ENCODE measurements around the gene FAM174C.
"Not testable (repeated sequence)": the region's sequence is repeated elsewhere in the genome, so short reads cannot be mapped to it uniquely, and the experiment has no call there.

FAM174C gene

GRCh38 chr19:1299801-1300200 lies 24.5 kb downstream of the FAM174C start:
- no peaks in the 10 kb centered on the region for H3K9me3 ChIP-seq (ENCODE audit: insufficient read depth, low read depth, low read length)

GRCh38 chr19:1300744-1301490 lies 25.6 kb downstream of the FAM174C start:
- H3K27ac ChIP-seq (ENCODE audit: low read length), result no peak overlapping the region
- no peaks in the 10 kb centered on the region for H3K27me3 ChIP-seq (ENCODE audit: insufficient read depth, low read length)
- no peaks in the 10 kb centered on the region for H3K36me3 ChIP-seq (ENCODE audit: insufficient read depth, low read depth, low read length)
- H3K9ac ChIP-seq (ENCODE audit: low read depth, low read length), result no peak overlapping the region
- H3K9me3 ChIP-seq (ENCODE audit: insufficient read depth, low read depth, low read length), result no peaks in the 10 kb centered on the region
- H3K4me3 ChIP-seq (ENCODE audit: low read length), result no peak overlapping the region
- no peaks in the 10 kb centered on the region for H3K4me1 ChIP-seq (ENCODE audit: insufficient read depth, low read length)

More at GRCh38 chr19:1299801-1300200, 24.5 kb downstream of the FAM174C start:
- H3K27me3 ChIP-seq (ENCODE audit: insufficient read depth, low read length), result peaks cover 5% of the 10 kb centered on the region
- H3K4me3 ChIP-seq (ENCODE audit: low read length), result no peak overlapping the region
- H3K27ac ChIP-seq (ENCODE audit: low read length), result no peak overlapping the region
- no peaks in the 10 kb centered on the region for H3K4me1 ChIP-seq (ENCODE audit: insufficient read depth, low read length)
- H3K9ac ChIP-seq (ENCODE audit: low read depth, low read length), result no peak overlapping the region
- no peaks in the 10 kb centered on the region for H3K36me3 ChIP-seq (ENCODE audit: insufficient read depth, low read depth, low read length)

GRCh38 chr19:1302533-1303239 lies 27.4 kb downstream of the FAM174C start:
- Histone ChIP-seq H3K27ac (ENCODE audit: low read length) (no peak overlapping the region), H3K9me3 (ENCODE audit: insufficient read depth, low read depth, low read length) (no peaks in the 10 kb centered on the region)

GRCh38 chr19:1304197-1304924 lies 29.0 kb downstream of the FAM174C start:
- H3K4me1 ChIP-seq (ENCODE audit: insufficient read depth, low read length), result no peaks in the 10 kb centered on the region
- no peaks in the 10 kb centered on the region for H3K27me3 ChIP-seq (ENCODE audit: insufficient read depth, low read length)
- no peak overlapping the region for H3K4me3 ChIP-seq (ENCODE audit: low read length)
- no peak overlapping the region for H3K9ac ChIP-seq (ENCODE audit: low read depth, low read length)
- no peaks in the 10 kb centered on the region for H3K9me3 ChIP-seq (ENCODE audit: insufficient read depth, low read depth, low read length)
- H3K36me3 ChIP-seq (ENCODE audit: insufficient read depth, low read depth, low read length), result no peaks in the 10 kb centered on the region
- no peak overlapping the region for H3K27ac ChIP-seq (ENCODE audit: low read length)

More at GRCh38 chr19:1302533-1303239, 27.4 kb downstream of the FAM174C start:
- no peaks in the 10 kb centered on the region for H3K27me3 ChIP-seq (ENCODE audit: insufficient read depth, low read length)
- no peak overlapping the region for H3K9ac ChIP-seq (ENCODE audit: low read depth, low read length)
- H3K36me3 ChIP-seq (ENCODE audit: insufficient read depth, low read depth, low read length), result no peaks in the 10 kb centered on the region
- H3K4me3 ChIP-seq (ENCODE audit: low read length), result no peak overlapping the region
- no peaks in the 10 kb centered on the region for H3K4me1 ChIP-seq (ENCODE audit: insufficient read depth, low read length)

- not testable (repeated sequence) for H3K27me3 ChIP-seq (ENCODE audit: insufficient read depth, low read length); H3K4me1 ChIP-seq (ENCODE audit: insufficient read depth, low read length); H3K9ac ChIP-seq (ENCODE audit: low read depth, low read length); H3K4me3 ChIP-seq (ENCODE audit: low read length); H3K27ac ChIP-seq (ENCODE audit: low read length); H3K9me3 ChIP-seq (ENCODE audit: insufficient read depth, low read depth, low read length); H3K36me3 ChIP-seq (ENCODE audit: insufficient read depth, low read depth, low read length)
Observed at GRCh38 chr19:1305354-1305753, 30.0 kb downstream of the FAM174C start.

- no peak overlapping the region for H3K4me3 ChIP-seq (ENCODE audit: low read length)
- no peaks in the 10 kb centered on the region for H3K9me3 ChIP-seq (ENCODE audit: insufficient read depth, low read depth, low read length)
- no peak overlapping the region for H3K27ac ChIP-seq (ENCODE audit: low read length)
- H3K27me3 ChIP-seq (ENCODE audit: insufficient read depth, low read length), result no peaks in the 10 kb centered on the region
- H3K36me3 ChIP-seq (ENCODE audit: insufficient read depth, low read depth, low read length), result no peaks in the 10 kb centered on the region
- H3K9ac ChIP-seq (ENCODE audit: low read depth, low read length), result no peak overlapping the region
- H3K4me1 ChIP-seq (ENCODE audit: insufficient read depth, low read length), result no peaks in the 10 kb centered on the region
Observed at GRCh38 chr19:1307320-1307719, 32.0 kb downstream of the FAM174C start.

GRCh38 chr19:1307755-1308303 lies 32.5 kb downstream of the FAM174C start:
- no peaks in the 10 kb centered on the region for H3K36me3 ChIP-seq (ENCODE audit: insufficient read depth, low read depth, low read length)
- no peaks in the 10 kb centered on the region for H3K4me1 ChIP-seq (ENCODE audit: insufficient read depth, low read length)
- no peak overlapping the region for H3K9ac ChIP-seq (ENCODE audit: low read depth, low read length)
- H3K27me3 ChIP-seq (ENCODE audit: insufficient read depth, low read length), result no peaks in the 10 kb centered on the region
- no peak overlapping the region for H3K4me3 ChIP-seq (ENCODE audit: low read length)
- no peak overlapping the region for H3K27ac ChIP-seq (ENCODE audit: low read length)
- H3K9me3 ChIP-seq (ENCODE audit: insufficient read depth, low read depth, low read length), result no peaks in the 10 kb centered on the region

GRCh38 chr19:1308718-1309117 lies 33.4 kb downstream of the FAM174C start:
- no peaks in the 10 kb centered on the region for H3K27me3 ChIP-seq (ENCODE audit: insufficient read depth, low read length)

GRCh38 chr19:1309977-1310852 lies 34.9 kb downstream of the FAM174C start:
- peaks cover under 1% of the 10 kb centered on the region; the same call in 1 of the 2 replicates for H3K27me3 ChIP-seq (ENCODE audit: insufficient read depth, low read length)

More at GRCh38 chr19:1308718-1309117, 33.4 kb downstream of the FAM174C start:
- no peaks in the 10 kb centered on the region for H3K9me3 ChIP-seq (ENCODE audit: insufficient read depth, low read depth, low read length)
- no peak overlapping the region for H3K4me3 ChIP-seq (ENCODE audit: low read length)
- no peak overlapping the region for H3K27ac ChIP-seq (ENCODE audit: low read length)
- H3K9ac ChIP-seq (ENCODE audit: low read depth, low read length), result no peak overlapping the region
- H3K4me1 ChIP-seq (ENCODE audit: insufficient read depth, low read length), result no peaks in the 10 kb centered on the region
- H3K36me3 ChIP-seq (ENCODE audit: insufficient read depth, low read depth, low read length), result no peaks in the 10 kb centered on the region

GRCh38 chr19:1310853-1311180 lies 35.5 kb downstream of the FAM174C start:
- Histone ChIP-seq H3K27me3 (ENCODE audit: insufficient read depth, low read length) (peaks cover 5% of the 10 kb centered on the region), H3K27ac (ENCODE audit: low read length) (no peak overlapping the region), H3K36me3 (ENCODE audit: insufficient read depth, low read depth, low read length) (no peaks in the 10 kb centered on the region), H3K9ac (ENCODE audit: low read depth, low read length) (no peak overlapping the region), H3K4me3 (ENCODE audit: low read length) (no peak overlapping the region), H3K9me3 (ENCODE audit: insufficient read depth, low read depth, low read length) (no peaks in the 10 kb centered on the region), H3K4me1 (ENCODE audit: insufficient read depth, low read length) (no peaks in the 10 kb centered on the region)

More at GRCh38 chr19:1309977-1310852, 34.9 kb downstream of the FAM174C start:
- H3K4me3 ChIP-seq (ENCODE audit: low read length), result no peak overlapping the region
- no peaks in the 10 kb centered on the region for H3K9me3 ChIP-seq (ENCODE audit: insufficient read depth, low read depth, low read length)
- H3K27ac ChIP-seq (ENCODE audit: low read length), result no peak overlapping the region
- H3K4me1 ChIP-seq (ENCODE audit: insufficient read depth, low read length), result no peaks in the 10 kb centered on the region
- no peak overlapping the region for H3K9ac ChIP-seq (ENCODE audit: low read depth, low read length)
- no peaks in the 10 kb centered on the region for H3K36me3 ChIP-seq (ENCODE audit: insufficient read depth, low read depth, low read length)

GRCh38 chr19:1311543-1312091 lies 36.3 kb downstream of the FAM174C start:
- Histone ChIP-seq H3K4me3 (ENCODE audit: low read length) (no peak overlapping the region), H3K36me3 (ENCODE audit: insufficient read depth, low read depth, low read length) (no peaks in the 10 kb centered on the region), H3K27ac (ENCODE audit: low read length) (no peak overlapping the region), H3K9me3 (ENCODE audit: insufficient read depth, low read depth, low read length) (no peaks in the 10 kb centered on the region), H3K4me1 (ENCODE audit: insufficient read depth, low read length) (no peaks in the 10 kb centered on the region), H3K9ac (ENCODE audit: low read depth, low read length) (no peak overlapping the region), H3K27me3 (ENCODE audit: insufficient read depth, low read length) (peaks cover 13% of the 10 kb centered on the region)

Data from iPS-20b (cell line).